GM12892 (cell line): ENCODE measurements around the gene VLDLR.

ENCODE experiments used
- POLR2A ChIP-seq: IDR thresholded peaks from 2 replicates; pipeline ENCODE4 v1.6.1; 2011; ENCODE audit warnings: low read depth, low read length, control low read depth
- POLR2AphosphoS5 ChIP-seq: IDR thresholded peaks from 2 replicates; pipeline ENCODE4 v1.6.1; 2011; ENCODE audit warnings: low read depth, low read length, control low read depth
- TAF1 ChIP-seq: IDR thresholded peaks from 2 replicates; pipeline ENCODE4 v1.6.1; 2011; ENCODE audit warnings: low read depth, mild to moderate bottlenecking, control low read depth, low read length, borderline replicate concordance

DNA sequence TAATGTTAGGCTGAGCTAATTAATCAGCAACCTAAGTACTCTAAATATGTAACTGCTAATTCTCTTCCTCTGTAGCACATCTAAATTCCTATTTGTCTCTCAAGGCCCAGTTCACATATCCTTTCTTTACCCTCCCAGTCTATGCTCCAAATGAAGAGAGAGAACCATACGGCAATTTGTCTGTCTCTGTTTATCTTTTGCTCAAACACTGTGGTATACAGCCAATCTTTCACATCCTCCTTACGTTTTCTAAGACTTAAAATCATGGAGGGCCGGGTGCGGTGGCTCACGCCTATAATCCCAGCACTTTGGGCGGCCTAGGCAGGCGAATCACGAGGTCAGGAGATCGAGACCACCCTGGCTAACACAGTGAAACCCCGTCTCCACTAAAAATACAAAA is 15.8 kb downstream of the VLDLR start:
- TF ChIP-seq POLR2A (no peak), POLR2AphosphoS5 (no peak), TAF1 (no peak)
